BJ (cell line): ENCODE results near the gene LARP6. TPM values are rescaled to one million over a fixed set of nuclear protein-coding genes. Genes with fewer than 3 reads are reported as not detected.

Experiments
- CTCF ChIA-PET: fragments of 350-600 bp; formaldehyde crosslinking; extraction: SDS; loops from one replicate; lab custom pipeline; 2021; ENCODE audit warnings: antibody characterized with exemption, inconsistent platforms; lab: Yijun Ruan, JAX
- POLR2A ChIA-PET: fragments of 300-600 bp; sonication (Branson Sonifier 250); formaldehyde crosslinking; extraction: SDS; loops from one replicate; lab custom pipeline; 2021; ENCODE audit warnings: antibody characterized with exemption; lab: Charles Lee
- DNase-seq: peaks from one replicate; pipeline ENCODE4 v3.0.0-alpha.2; 2011; ENCODE audit warnings: low read depth
- H3K27me3 ChIP-seq: 2 replicates; pipeline ENCODE4 v1.6.0; 2011; ENCODE audit warnings: low read length; ENCODE audit not compliant: control insufficient read depth, insufficient read depth
- H3K36me3 ChIP-seq: 2 replicates; pipeline ENCODE4 v1.5.1; 2011; ENCODE audit warnings: low read length; ENCODE audit not compliant: control insufficient read depth, insufficient read depth
- H3K4me3 ChIP-seq: 2 replicates; pipeline ENCODE4 v1.5.1; 2011; ENCODE audit warnings: low read depth, mild to moderate bottlenecking, control low read depth, low read length
- CTCF ChIP-seq: IDR thresholded peaks from 2 replicates; pipeline ENCODE4 v1.5.1; 2011; ENCODE audit warnings: low read depth, mild to moderate bottlenecking, control low read depth, inconsistent platforms, low read length, moderate library complexity; ENCODE audit not compliant: insufficient read depth
- polyA plus RNA-seq: library from polyadenylated mRNA; depleted of rRNA; stranded (reverse); fragments of >200 nt; gene quantifications from 2 replicates; pipeline ENCODE4 v1.2.3, GENCODE V29; 2011

The LARP6 gene
- polyA plus RNA-seq, 1 experiment = 108 TPM

- no peaks in the 10 kb centered on the region for H3K36me3 ChIP-seq
- TF ChIP-seq CTCF = no peak
- no peak for DNase-seq
- H3K27me3 ChIP-seq = no peaks in the 10 kb centered on the region
- H3K4me3 ChIP-seq = no peak overlapping the region
- ChIA-PET CTCF (interaction anchor here (1.0 to 3.4 kb wide), 4 partner anchors 18 to 72 kb away, joined by 3 to 17 read pairs (median 5); no protein-coding TSS in a partner anchor), POLR2A (no interaction called here)
These were observed 59.2 kb downstream of the LARP6 start for GRCh38 chr15:70794596-70795310.

- H3K27me3 ChIP-seq = no peaks in the 10 kb centered on the region
- no peaks in the 10 kb centered on the region for H3K36me3 ChIP-seq
- CTCF ChIA-PET = interaction anchor here (0.8 to 3.4 kb wide), 3 partner anchors 19 to 51 kb away, joined by 3 to 17 read pairs (median 4); no protein-coding TSS in a partner anchor
- POLR2A ChIA-PET = interaction anchor here (0.6 kb wide), 1 partner anchor 165 kb away, joined by 3 read pairs; no protein-coding TSS in a partner anchor
- no peak for DNase-seq
- TF ChIP-seq CTCF = no peak
- no peak overlapping the region for H3K4me3 ChIP-seq
These were observed 60.3 kb downstream of the LARP6 start for GRCh38 chr15:70793694-70794093.

- DNase-seq = peak; percentile 79
- Histone ChIP-seq H3K36me3 (no peaks in the 10 kb centered on the region), H3K27me3 (no peaks in the 10 kb centered on the region), H3K4me3 (no peak overlapping the region)
- no peak for TF ChIP-seq CTCF
- ChIA-PET CTCF (interaction anchor here (1.9 to 3.4 kb wide), 2 partner anchors 20 to 70 kb away, joined by 3 to 17 read pairs; no protein-coding TSS in a partner anchor), POLR2A (no interaction called here)
These were observed 61.8 kb downstream of the LARP6 start for GRCh38 chr15:70792171-70792573.

- no peak overlapping the region for H3K4me3 ChIP-seq
- H3K27me3 ChIP-seq = no peaks in the 10 kb centered on the region
- no peaks in the 10 kb centered on the region for H3K36me3 ChIP-seq
- CTCF ChIA-PET = interaction anchor here (1.1 to 1.9 kb wide), 4 partner anchors 21 to 111 kb away, joined by 3 to 5 read pairs (median 4); no protein-coding TSS in a partner anchor
- POLR2A ChIA-PET = interaction anchor here (0.6 kb wide), 1 partner anchor 1335 kb away, joined by 3 read pairs; no protein-coding TSS in a partner anchor
- no peak for DNase-seq
- TF ChIP-seq CTCF = no peak
These were observed 62.7 kb downstream of the LARP6 start for GRCh38 chr15:70791259-70791658.

- CTCF ChIA-PET = interaction anchor here (0.7 to 1.4 kb wide), 2 partner anchors 10 to 106 kb away, joined by 3 to 4 read pairs; no protein-coding TSS in a partner anchor
- DNase-seq = no peak
- H3K27me3 ChIP-seq = no peaks in the 10 kb centered on the region; the same call in 1 of the 2 replicates
- POLR2A ChIA-PET = no interaction called here
- no peak overlapping the region for H3K4me3 ChIP-seq
- no peak for TF ChIP-seq CTCF
- no peaks in the 10 kb centered on the region for H3K36me3 ChIP-seq
These were observed 64.7 kb downstream of the LARP6 start for GRCh38 chr15:70789213-70789612.
